Measurements from ENCODE around the gene GTF2IRD2.
"Not testable (repeated sequence)": the region's sequence is repeated elsewhere in the genome, so short reads cannot be mapped to it uniquely, and the experiment has no call there.

- not testable (repeated sequence) for TF ChIP-seq POLR2A (IDR thresholded peaks at IDR 0.05; ENCODE audit: control extremely low read depth in 1 of 2, low read depth in 2 of 2, low read length in 2 of 2); TAF1 (IDR thresholded peaks at IDR 0.05; ENCODE audit: low read depth, low read length); EZH2 (IDR thresholded peaks at IDR 0.05; ENCODE audit: low read depth, low read length, severe bottlenecking); BCL11A (IDR thresholded peaks at IDR 0.05; ENCODE audit: low read depth in 2 of 2, low read length in 2 of 2); POLR2AphosphoS5 (IDR thresholded peaks at IDR 0.05; ENCODE audit: low read depth, low read length)
- TF ChIP-seq, protein P1, sequence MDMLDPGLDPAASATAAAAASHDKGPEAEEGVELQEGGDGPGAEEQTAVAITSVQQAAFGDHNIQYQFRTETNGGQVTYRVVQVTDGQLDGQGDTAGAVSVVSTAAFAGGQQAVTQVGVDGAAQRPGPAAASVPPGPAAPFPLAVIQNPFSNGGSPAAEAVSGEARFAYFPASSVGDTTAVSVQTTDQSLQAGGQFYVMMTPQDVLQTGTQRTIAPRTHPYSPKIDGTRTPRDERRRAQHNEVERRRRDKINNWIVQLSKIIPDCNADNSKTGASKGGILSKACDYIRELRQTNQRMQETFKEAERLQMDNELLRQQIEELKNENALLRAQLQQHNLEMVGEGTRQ (IDR thresholded peaks at IDR 0.05; ENCODE audit: low read length) = not testable (repeated sequence)
Measured at GRCh38 chr7:74773760-74774750, 77.3 kb downstream of the GTF2IRD2 start, which contains the start of gene NCF1.
